Measurements from ENCODE around the gene SIMC1.

Gene SIMC1

DNA sequence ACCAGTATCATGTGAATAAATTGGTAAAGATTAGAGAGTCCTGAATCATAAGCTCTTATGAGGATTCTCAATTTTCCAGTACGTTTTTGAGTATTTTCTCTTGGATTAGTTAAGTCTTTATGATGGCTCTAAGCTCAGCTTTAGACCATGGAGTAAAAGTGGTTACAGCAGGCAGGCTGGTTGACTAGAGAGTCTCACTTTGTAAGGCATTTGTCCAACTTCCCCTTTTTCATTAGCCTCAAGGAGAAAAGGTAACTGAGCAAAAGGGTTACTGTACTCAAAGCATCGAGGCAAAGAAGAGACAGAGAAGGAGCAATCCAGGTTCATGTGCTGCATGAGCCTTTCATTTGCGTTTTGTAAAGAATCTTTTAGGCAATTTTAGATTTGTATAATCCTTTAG lies 141.7 kb downstream of the SIMC1 start:
- no peak overlapping the region for H2AFZ ChIP-seq (ENCODE audit: low read depth, low read length, severe bottlenecking)
- H3K27me3 ChIP-seq (ENCODE audit: low read length), result no peaks in the 10 kb centered on the region
- peaks cover 4% of the 10 kb centered on the region for H3K79me2 ChIP-seq (ENCODE audit: insufficient read depth, low read length)
- peaks cover 7% of the 10 kb centered on the region; the same call in 1 of the 2 replicates for H3F3A ChIP-seq (ENCODE audit: insufficient read depth)
- no peaks in the 10 kb centered on the region; the same call in 1 of the 2 replicates for H3K36me3 ChIP-seq (ENCODE audit: low read length)
- no peak overlapping the region for H3K9ac ChIP-seq (ENCODE audit: low read length)
- H3K4me3 ChIP-seq (ENCODE audit: insufficient read depth, low read length, poor library complexity, severe bottlenecking), result no peak overlapping the region
- no peaks in the 10 kb centered on the region for H3K9me3 ChIP-seq (ENCODE audit: insufficient read depth, low read length)
- no peak for TF ChIP-seq EZH2phosphoT487 (conservative IDR thresholded peaks at IDR 0.05; ENCODE audit: low read length)
- TF ChIP-seq, protein P1, sequence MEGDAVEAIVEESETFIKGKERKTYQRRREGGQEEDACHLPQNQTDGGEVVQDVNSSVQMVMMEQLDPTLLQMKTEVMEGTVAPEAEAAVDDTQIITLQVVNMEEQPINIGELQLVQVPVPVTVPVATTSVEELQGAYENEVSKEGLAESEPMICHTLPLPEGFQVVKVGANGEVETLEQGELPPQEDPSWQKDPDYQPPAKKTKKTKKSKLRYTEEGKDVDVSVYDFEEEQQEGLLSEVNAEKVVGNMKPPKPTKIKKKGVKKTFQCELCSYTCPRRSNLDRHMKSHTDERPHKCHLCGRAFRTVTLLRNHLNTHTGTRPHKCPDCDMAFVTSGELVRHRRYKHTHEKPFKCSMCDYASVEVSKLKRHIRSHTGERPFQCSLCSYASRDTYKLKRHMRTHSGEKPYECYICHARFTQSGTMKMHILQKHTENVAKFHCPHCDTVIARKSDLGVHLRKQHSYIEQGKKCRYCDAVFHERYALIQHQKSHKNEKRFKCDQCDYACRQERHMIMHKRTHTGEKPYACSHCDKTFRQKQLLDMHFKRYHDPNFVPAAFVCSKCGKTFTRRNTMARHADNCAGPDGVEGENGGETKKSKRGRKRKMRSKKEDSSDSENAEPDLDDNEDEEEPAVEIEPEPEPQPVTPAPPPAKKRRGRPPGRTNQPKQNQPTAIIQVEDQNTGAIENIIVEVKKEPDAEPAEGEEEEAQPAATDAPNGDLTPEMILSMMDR (IDR thresholded peaks at IDR 0.05; ENCODE audit: insufficient read depth, low read length, poor library complexity, severe bottlenecking), result no peak
- no peaks in the 10 kb centered on the region for H3K9me2 ChIP-seq (replicated peaks; ENCODE audit: insufficient read depth, low read length)
- H3K27ac ChIP-seq (ENCODE audit: low read depth, low read length), result no peak overlapping the region
- H4K20me1 ChIP-seq (ENCODE audit: low read depth, low read length), result no peaks in the 10 kb centered on the region
- H3K4me2 ChIP-seq (ENCODE audit: low read depth, low read length, poor library complexity, severe bottlenecking), result no peak overlapping the region

DNA sequence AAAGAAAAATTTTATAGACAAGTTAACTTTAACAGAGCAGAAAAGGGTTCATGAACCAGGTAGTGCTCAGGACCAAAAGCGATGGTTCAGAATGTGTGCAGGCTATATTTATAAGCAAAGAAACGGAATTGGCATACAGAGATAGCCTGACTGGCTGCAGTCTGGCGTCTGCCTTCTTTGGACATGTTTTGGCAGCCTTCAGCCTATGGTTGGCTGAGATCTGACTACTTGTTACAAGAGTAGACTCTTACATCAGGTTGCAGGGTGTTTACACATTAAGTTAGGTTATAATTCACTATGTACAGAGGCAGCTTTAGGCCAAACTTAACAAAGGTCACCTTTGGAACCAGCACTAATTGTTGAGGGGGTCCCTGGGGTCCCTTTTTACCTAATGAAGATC lies 143.2 kb downstream of the SIMC1 start:
- Histone ChIP-seq H3K27ac (ENCODE audit: low read depth, low read length) (no peak overlapping the region), H3K9me3 (ENCODE audit: insufficient read depth, low read length) (no peaks in the 10 kb centered on the region), H3K9ac (ENCODE audit: low read length) (no peak overlapping the region), H3K27me3 (ENCODE audit: low read length) (no peaks in the 10 kb centered on the region), H3K79me2 (ENCODE audit: insufficient read depth, low read length) (peaks cover 20% of the 10 kb centered on the region), H3F3A (ENCODE audit: insufficient read depth) (peaks cover 9% of the 10 kb centered on the region; the same call in 1 of the 2 replicates), H3K9me2 (replicated peaks; ENCODE audit: insufficient read depth, low read length) (no peaks in the 10 kb centered on the region), H4K20me1 (ENCODE audit: low read depth, low read length) (peaks cover 8% of the 10 kb centered on the region; the same call in 1 of the 2 replicates), H3K4me2 (ENCODE audit: low read depth, low read length, poor library complexity, severe bottlenecking) (no peak overlapping the region), H2AFZ (ENCODE audit: low read depth, low read length, severe bottlenecking) (no peak overlapping the region), H3K4me3 (ENCODE audit: insufficient read depth, low read length, poor library complexity, severe bottlenecking) (no peak overlapping the region), H3K36me3 (ENCODE audit: low read length) (peaks cover 8% of the 10 kb centered on the region)
- TF ChIP-seq, protein P1 (IDR thresholded peaks at IDR 0.05; ENCODE audit: insufficient read depth, low read length, poor library complexity, severe bottlenecking), result no peak
- no peak for TF ChIP-seq EZH2phosphoT487 (conservative IDR thresholded peaks at IDR 0.05; ENCODE audit: low read length)

GRCh38 chr5:176381979-176382378 lies 143.8 kb downstream of the SIMC1 start:
- Histone ChIP-seq H2AFZ (ENCODE audit: low read depth, low read length, severe bottlenecking) (no peak overlapping the region), H3K36me3 (ENCODE audit: low read length) (peaks cover 12% of the 10 kb centered on the region), H3K4me2 (ENCODE audit: low read depth, low read length, poor library complexity, severe bottlenecking) (no peak overlapping the region), H4K20me1 (ENCODE audit: low read depth, low read length) (peaks cover 8% of the 10 kb centered on the region; the same call in 1 of the 2 replicates), H3K27ac (ENCODE audit: low read depth, low read length) (no peak overlapping the region), H3K79me2 (ENCODE audit: insufficient read depth, low read length) (peaks cover 25% of the 10 kb centered on the region), H3K9me2 (replicated peaks; ENCODE audit: insufficient read depth, low read length) (no peaks in the 10 kb centered on the region), H3K4me3 (ENCODE audit: insufficient read depth, low read length, poor library complexity, severe bottlenecking) (no peak overlapping the region), H3F3A (ENCODE audit: insufficient read depth) (peaks cover 10% of the 10 kb centered on the region; the same call in 1 of the 2 replicates), H3K9ac (ENCODE audit: low read length) (no peak overlapping the region), H3K27me3 (ENCODE audit: low read length) (no peaks in the 10 kb centered on the region), H3K9me3 (ENCODE audit: insufficient read depth, low read length) (no peaks in the 10 kb centered on the region)
- TF ChIP-seq, protein P1 (IDR thresholded peaks at IDR 0.05; ENCODE audit: insufficient read depth, low read length, poor library complexity, severe bottlenecking), result no peak
- TF ChIP-seq EZH2phosphoT487 (conservative IDR thresholded peaks at IDR 0.05; ENCODE audit: low read length), result no peak
